Glutamatergic neuron (in vitro differentiated cells): ENCODE data around the gene TMEM127. TPM values are rescaled to one million over a fixed set of nuclear protein-coding genes. Genes with fewer than 3 reads are reported as not detected.
A peak's percentile ranks its signal among the peaks of the same experiment; 100 is the strongest.

Source experiments
- DNase-seq: peaks from one replicate; pipeline ENCODE4 v3.0.0; 2022
- H3K27ac Mint-ChIP-seq: one replicate; pipeline ENCODE4 v1.8.0; 2020; ENCODE audit warnings: mild to moderate bottlenecking, mixed read lengths, inconsistent platforms; ENCODE audit not compliant: unreplicated experiment
- H3K27me3 Mint-ChIP-seq: one replicate; pipeline ENCODE4 v1.8.0; 2020; ENCODE audit warnings: mild to moderate bottlenecking, moderate library complexity, mixed read lengths, inconsistent platforms; ENCODE audit not compliant: unreplicated experiment
- H3K36me3 Mint-ChIP-seq: one replicate; pipeline ENCODE4 v1.8.0; 2020; ENCODE audit warnings: mild to moderate bottlenecking, mixed read lengths, inconsistent platforms; ENCODE audit not compliant: unreplicated experiment
- H3K4me1 Mint-ChIP-seq: one replicate; pipeline ENCODE4 v1.8.0; 2020; ENCODE audit warnings: mild to moderate bottlenecking, low read depth, mixed read lengths, inconsistent platforms; ENCODE audit not compliant: unreplicated experiment
- H3K4me3 Mint-ChIP-seq: one replicate; pipeline ENCODE4 v1.8.0; 2020; ENCODE audit warnings: mild to moderate bottlenecking, mixed read lengths, inconsistent platforms; ENCODE audit not compliant: unreplicated experiment
- H3K9me3 Mint-ChIP-seq: one replicate; pipeline ENCODE4 v1.8.0; 2020; ENCODE audit warnings: mild to moderate bottlenecking, moderate library complexity, mixed read lengths, inconsistent platforms; ENCODE audit not compliant: unreplicated experiment
- CTCF ChIP-seq: fragments of 200-600 bp; sonication (generic); IDR thresholded peaks from one replicate; pipeline ENCODE4 v1.5.0; 2021; ENCODE audit not compliant: partially characterized antibody, unreplicated experiment
- total RNA-seq: library from RNA; stranded (reverse); fragmentation: NEBNext Ultra II Directional; extraction: Animal tissue kit (Norgen Biotek cat#: 25700); gene quantifications from one replicate; pipeline ENCODE4 v1.2.1, GENCODE V29; 2021; ENCODE audit not compliant: unreplicated experiment

The TMEM127 gene
- total RNA-seq, 1 donor from 2014 or later: 32.5 TPM

- no peak for DNase-seq
- Mint-ChIP-seq H3K4me1 (peaks cover 12% of the 10 kb centered on the region), H3K27ac (no peak overlapping the region), H3K9me3 (peaks cover 7% of the 10 kb centered on the region), H3K27me3 (peaks cover 8% of the 10 kb centered on the region), H3K36me3 (peaks cover 4% of the 10 kb centered on the region), H3K4me3 (no peak overlapping the region)
- TF ChIP-seq CTCF: no peak
These were observed 13.3 kb downstream of the TMEM127 start for GRCh38 chr2:96252526-96252925.

GRCh38 chr2:96251721-96252292 lies 14.0 kb downstream of the TMEM127 start:
- H3K27me3 Mint-ChIP-seq: peaks cover 8% of the 10 kb centered on the region
- H3K27ac Mint-ChIP-seq: no peak overlapping the region
- no peak for TF ChIP-seq CTCF
- H3K36me3 Mint-ChIP-seq: peaks cover 4% of the 10 kb centered on the region
- H3K9me3 Mint-ChIP-seq: peaks cover 7% of the 10 kb centered on the region
- no peak overlapping the region for H3K4me3 Mint-ChIP-seq
- peaks cover 13% of the 10 kb centered on the region for H3K4me1 Mint-ChIP-seq
- DNase-seq: peak; percentile 57

DNA sequence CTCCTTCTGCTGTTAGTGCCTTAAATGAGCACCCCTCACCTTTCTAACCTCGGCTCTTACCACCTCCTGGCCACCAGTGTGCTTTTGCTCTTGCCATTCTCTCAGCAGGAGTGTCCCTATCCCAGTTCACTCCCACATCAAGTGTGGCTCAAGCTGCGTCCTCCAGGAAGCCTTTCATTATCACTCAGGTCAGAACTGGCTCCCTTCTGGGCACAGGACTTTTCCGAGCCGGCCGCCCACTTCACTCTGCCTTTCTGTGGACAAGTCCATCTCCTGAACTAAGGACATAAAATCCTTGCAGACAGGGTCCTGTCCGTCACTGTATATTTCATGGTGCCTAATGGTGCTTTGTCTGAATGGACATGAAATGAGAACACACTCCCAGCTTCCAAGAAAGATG lies 15.6 kb downstream of the TMEM127 start:
- Mint-ChIP-seq H3K4me3 (no peak overlapping the region), H3K9me3 (peaks cover 11% of the 10 kb centered on the region), H3K36me3 (peaks cover under 1% of the 10 kb centered on the region), H3K4me1 (peaks cover 10% of the 10 kb centered on the region), H3K27me3 (peaks cover 8% of the 10 kb centered on the region), H3K27ac (no peak overlapping the region)
- DNase-seq: no peak
- TF ChIP-seq CTCF: no peak

GRCh38 chr2:96249654-96250053 lies 16.1 kb downstream of the TMEM127 start:
- H3K27ac Mint-ChIP-seq: no peak overlapping the region
- H3K36me3 Mint-ChIP-seq: no peaks in the 10 kb centered on the region
- peaks cover 10% of the 10 kb centered on the region for H3K4me1 Mint-ChIP-seq
- H3K9me3 Mint-ChIP-seq: peaks cover 11% of the 10 kb centered on the region
- peaks cover 8% of the 10 kb centered on the region for H3K27me3 Mint-ChIP-seq
- no peak for TF ChIP-seq CTCF
- no peak for DNase-seq
- no peak overlapping the region for H3K4me3 Mint-ChIP-seq

DNA sequence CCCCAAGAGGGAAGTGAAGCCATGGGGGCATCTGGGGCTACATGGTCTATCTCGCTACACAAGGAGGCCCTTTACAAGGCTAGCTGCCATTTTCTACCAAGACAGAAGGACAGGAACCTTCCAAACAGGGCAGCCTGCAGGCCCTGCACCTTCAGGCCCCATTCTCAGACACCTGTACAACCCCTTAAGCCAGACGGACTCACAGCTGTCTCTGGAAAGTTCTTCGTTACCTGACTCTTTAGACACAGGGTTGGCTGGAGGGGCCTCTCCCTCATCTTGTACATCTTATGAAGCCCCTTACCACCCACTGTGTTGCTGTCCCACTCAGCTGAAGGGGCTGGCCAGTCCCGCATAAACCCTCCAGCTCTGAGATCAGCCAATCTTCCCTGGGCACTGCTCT lies 17.2 kb downstream of the TMEM127 start:
- Mint-ChIP-seq H3K9me3 (peaks cover 9% of the 10 kb centered on the region), H3K36me3 (no peaks in the 10 kb centered on the region), H3K4me1 (peaks cover 10% of the 10 kb centered on the region), H3K4me3 (no peak overlapping the region), H3K27ac (no peak overlapping the region), H3K27me3 (peaks cover 8% of the 10 kb centered on the region)
- no peak for TF ChIP-seq CTCF
- no peak for DNase-seq
